ENCODE results near the gene MT1H.

GRCh38 chr16:56625140-56625942 is 44.3 kb upstream of the MT1H start, which contains the start of gene MT1E:
- TF ChIP-seq NBN (IDR thresholded peaks at IDR 0.05; ENCODE audit: low read depth) = no peak
- no peak for TF ChIP-seq TCF7 (IDR thresholded peaks at IDR 0.05; ENCODE audit: borderline replicate concordance)
- no peak for TF ChIP-seq POU5F1 (IDR thresholded peaks at IDR 0.05; ENCODE audit: borderline replicate concordance, low read depth, low read length, partially characterized antibody)
- no peak for TF ChIP-seq ZBTB9 (CRISPR knock-in tag; IDR thresholded peaks at IDR 0.05)
- TF ChIP-seq SRSF1 (IDR thresholded peaks at IDR 0.05; ENCODE audit: low read depth, low read length) = no peak
- TF ChIP-seq POLR2A (conservative IDR thresholded peaks at IDR 0.05) = no peak
- TF ChIP-seq RAD21 (CRISPR knock-in tag; conservative IDR thresholded peaks at IDR 0.05 in 1 of 2, IDR thresholded peaks at IDR 0.05 in 1 of 2) = no peak
- no peak for TF ChIP-seq GABPB2 (CRISPR knock-in tag; conservative IDR thresholded peaks at IDR 0.05)

Data from K562 (cell line).